Measurements from ENCODE around the gene AUTS2.

GRCh38 chr7:70597066-70597465, 998.8 kb downstream of the AUTS2 start:
- TF ChIP-seq YY1 (IDR thresholded peaks at IDR 0.05; ENCODE audit: borderline replicate concordance in 1 of 3, control insufficient read depth in 1 of 3, extremely low read depth in 1 of 3, insufficient read depth in 3 of 3, insufficient read length in 1 of 3, insufficient replicate concordance in 2 of 3, low read depth in 1 of 3, low read length in 2 of 3) (no peak), ZNF324 (CRISPR knock-in tag; IDR thresholded peaks at IDR 0.05) (no peak), ZBTB2 (IDR thresholded peaks at IDR 0.05) (no peak), MAZ (CRISPR knock-in tag; conservative IDR thresholded peaks at IDR 0.05 in 1 of 2, IDR thresholded peaks at IDR 0.05 in 1 of 2) (no peak), SMC3 (conservative IDR thresholded peaks at IDR 0.05; ENCODE audit: insufficient read depth, low read depth, low read length) (no peak), SMARCE1 (IDR thresholded peaks at IDR 0.05) (no peak), MAX (CRISPR knock-in tag; IDR thresholded peaks at IDR 0.05) (no peak), KAT8 (IDR thresholded peaks at IDR 0.05; ENCODE audit: low read depth) (no peak), ATF1 (CRISPR knock-in tag; IDR thresholded peaks at IDR 0.05) (no peak), ATF1 (tag; IDR thresholded peaks at IDR 0.05) (no peak), GATAD2B (IDR thresholded peaks at IDR 0.05; ENCODE audit: borderline replicate concordance) (no peak), NFYB (IDR thresholded peaks at IDR 0.05; ENCODE audit: extremely low read depth, insufficient read length) (no peak), CTCF (IDR thresholded peaks at IDR 0.05 in 2 of 3, conservative IDR thresholded peaks at IDR 0.05 in 1 of 3; ENCODE audit: insufficient read depth in 2 of 3, low read depth in 1 of 3, low read length in 3 of 3) (no peak), POLR2A (conservative IDR thresholded peaks at IDR 0.05) (no peak), GATA2 (CRISPR knock-in tag; IDR thresholded peaks at IDR 0.05) (no peak)
